Smooth muscle cell (in vitro differentiated cells): ENCODE measurements around the gene PPIL6. TPM values are rescaled to one million over a fixed set of nuclear protein-coding genes. Genes with fewer than 3 reads are reported as not detected.

Experiments
- DNase-seq: peaks from one replicate; lab custom pipeline; 2025; ENCODE audit not compliant: unreplicated experiment; lab: John Stamatoyannopoulos, UW
- H2AFZ ChIP-seq: fragments of 200-600 bp; sonication (generic); 2 replicates; pipeline ENCODE4 v1.6.0; 2016; ENCODE audit warnings: antibody characterized with exemption, low read depth, mild to moderate bottlenecking
- H3F3A ChIP-seq: fragments of 200-600 bp; sonication (generic); 2 replicates; pipeline ENCODE4 v1.6.0; 2017; ENCODE audit warnings: antibody characterized with exemption, low read depth
- H3K27ac ChIP-seq: fragments of 200-600 bp; sonication (generic); 2 replicates; pipeline ENCODE4 v1.5.1; 2016; ENCODE audit warnings: low read depth, mild to moderate bottlenecking
- H3K27me3 ChIP-seq: fragments of 200-600 bp; sonication (generic); 2 replicates; pipeline ENCODE4 v1.6.1; 2016; ENCODE audit warnings: low read depth, mild to moderate bottlenecking
- H3K36me3 ChIP-seq: fragments of 200-600 bp; sonication (generic); 2 replicates; pipeline ENCODE4 v1.5.1; 2016; ENCODE audit warnings: low read depth
- H3K4me1 ChIP-seq: fragments of 200-600 bp; sonication (generic); 2 replicates; pipeline ENCODE4 v1.5.1; 2016; ENCODE audit warnings: low read depth
- H3K4me2 ChIP-seq: fragments of 200-600 bp; sonication (generic); 2 replicates; pipeline ENCODE4 v1.6.0; 2016; ENCODE audit warnings: mild to moderate bottlenecking
- H3K4me3 ChIP-seq: fragments of 200-600 bp; sonication (generic); 2 replicates; pipeline ENCODE4 v1.5.1; 2016; ENCODE audit warnings: mild to moderate bottlenecking
- H3K79me2 ChIP-seq: fragments of 200-600 bp; sonication (generic); 2 replicates; pipeline ENCODE4 v1.6.0; 2016; ENCODE audit warnings: low read depth, mild to moderate bottlenecking
- H3K9ac ChIP-seq: fragments of 200-600 bp; sonication (generic); 2 replicates; pipeline ENCODE4 v1.6.0; 2016; ENCODE audit warnings: low read depth
- H3K9me3 ChIP-seq: fragments of 200-600 bp; sonication (generic); replicated peaks from 2 replicates; pipeline ENCODE4 v1.5.1; 2016; ENCODE audit warnings: low read depth
- H4K20me1 ChIP-seq: fragments of 200-600 bp; sonication (generic); 2 replicates; pipeline ENCODE4 v1.6.0; 2016; ENCODE audit warnings: low read depth
- WGBS: methylation state at CpG from one replicate; pipeline ENCODE4 v1.1.7; 2016; ENCODE audit warnings: low lambda C conversion rate; 5-methylcytosine and 5-hydroxymethylcytosine counted together
- polyA plus RNA-seq: library from polyadenylated mRNA; unstranded; fragments of >200 nt; fragmentation: Nextera tagmentation; extraction: Ambion mirVana; gene quantifications from 2 replicates; pipeline ENCODE4 v1.2.1, GENCODE V29; 2016
- total RNA-seq: library from RNA; depleted of rRNA; stranded (reverse); fragments of >200 nt; gene quantifications from 2 replicates; pipeline ENCODE4 v1.2.3, GENCODE V29; 2014
- TF ChIP-seq, protein P1 (sequence below): fragments of 200-600 bp; sonication (generic); IDR thresholded peaks from 2 replicates; pipeline ENCODE4 v1.5.1; 2017; ENCODE audit warnings: borderline replicate concordance, mild to moderate bottlenecking, antibody characterized with exemption; ENCODE audit not compliant: insufficient read depth, poor library complexity, severe bottlenecking

PPIL6 gene
- total and polyA plus RNA-seq, 2 experiments from 2014 or later: 1.3 to 1.7 TPM

DNA sequence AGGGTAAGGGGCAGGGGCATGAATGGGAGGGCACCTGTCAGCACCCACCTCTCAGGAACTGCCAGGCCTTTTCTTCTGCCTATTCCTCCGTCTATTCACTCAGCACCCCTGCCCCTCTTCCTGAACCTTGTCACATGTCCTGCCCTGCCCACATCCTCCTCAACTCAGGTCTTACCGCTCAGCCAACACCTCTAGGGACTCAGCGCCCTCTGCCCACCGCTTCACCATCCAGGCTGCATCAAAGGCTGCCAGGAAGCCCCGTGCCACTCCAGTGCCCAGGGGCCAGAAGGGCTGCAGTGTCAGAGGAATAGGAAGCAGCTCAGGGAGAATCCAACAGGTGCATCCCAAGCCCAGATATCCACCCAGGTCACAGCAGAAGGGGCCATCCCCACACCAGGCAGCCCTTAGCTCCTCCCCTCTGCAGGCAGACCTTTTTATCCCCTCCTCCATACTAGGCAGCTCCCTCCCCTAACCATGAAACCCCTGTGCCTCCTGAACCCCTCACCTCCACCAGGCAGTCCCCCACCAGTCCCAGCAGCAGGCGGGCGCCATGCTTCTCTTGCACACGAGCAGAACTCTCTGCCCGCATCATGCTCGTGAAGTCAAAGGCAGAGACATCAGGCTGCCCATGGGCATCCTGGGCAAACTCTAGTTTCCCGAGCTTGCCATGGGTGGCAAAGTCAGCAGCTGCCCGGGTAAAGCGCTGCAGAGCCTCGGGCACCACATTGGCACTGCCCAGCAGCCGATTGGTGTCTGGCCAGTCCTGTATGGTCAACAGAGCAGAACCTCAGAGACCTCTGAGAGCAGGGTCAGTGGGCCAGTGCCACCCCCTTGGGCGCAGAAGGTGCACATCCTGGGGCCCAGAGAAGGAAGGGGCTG lies 9.6 kb upstream of the PPIL6 start:
- H4K20me1 ChIP-seq: no peaks in the 10 kb centered on the region
- WGBS: 94% methylated on average over 16 of the region's 16 CpGs
- H3K79me2 ChIP-seq: no peaks in the 10 kb centered on the region
- no peak overlapping the region for H3K4me2 ChIP-seq
- H3K4me3 ChIP-seq: no peak overlapping the region
- H3K27ac ChIP-seq: no peak overlapping the region
- no peaks in the 10 kb centered on the region for H3K36me3 ChIP-seq
- TF ChIP-seq, protein P1, sequence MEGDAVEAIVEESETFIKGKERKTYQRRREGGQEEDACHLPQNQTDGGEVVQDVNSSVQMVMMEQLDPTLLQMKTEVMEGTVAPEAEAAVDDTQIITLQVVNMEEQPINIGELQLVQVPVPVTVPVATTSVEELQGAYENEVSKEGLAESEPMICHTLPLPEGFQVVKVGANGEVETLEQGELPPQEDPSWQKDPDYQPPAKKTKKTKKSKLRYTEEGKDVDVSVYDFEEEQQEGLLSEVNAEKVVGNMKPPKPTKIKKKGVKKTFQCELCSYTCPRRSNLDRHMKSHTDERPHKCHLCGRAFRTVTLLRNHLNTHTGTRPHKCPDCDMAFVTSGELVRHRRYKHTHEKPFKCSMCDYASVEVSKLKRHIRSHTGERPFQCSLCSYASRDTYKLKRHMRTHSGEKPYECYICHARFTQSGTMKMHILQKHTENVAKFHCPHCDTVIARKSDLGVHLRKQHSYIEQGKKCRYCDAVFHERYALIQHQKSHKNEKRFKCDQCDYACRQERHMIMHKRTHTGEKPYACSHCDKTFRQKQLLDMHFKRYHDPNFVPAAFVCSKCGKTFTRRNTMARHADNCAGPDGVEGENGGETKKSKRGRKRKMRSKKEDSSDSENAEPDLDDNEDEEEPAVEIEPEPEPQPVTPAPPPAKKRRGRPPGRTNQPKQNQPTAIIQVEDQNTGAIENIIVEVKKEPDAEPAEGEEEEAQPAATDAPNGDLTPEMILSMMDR: no peak
- H3K9ac ChIP-seq: no peak overlapping the region
- no peaks in the 10 kb centered on the region for H3F3A ChIP-seq
- H2AFZ ChIP-seq: no peak overlapping the region
- H3K4me1 ChIP-seq: no peaks in the 10 kb centered on the region
- H3K27me3 ChIP-seq: no peaks in the 10 kb centered on the region
- DNase-seq: no peak
- no peaks in the 10 kb centered on the region for H3K9me3 ChIP-seq

DNA sequence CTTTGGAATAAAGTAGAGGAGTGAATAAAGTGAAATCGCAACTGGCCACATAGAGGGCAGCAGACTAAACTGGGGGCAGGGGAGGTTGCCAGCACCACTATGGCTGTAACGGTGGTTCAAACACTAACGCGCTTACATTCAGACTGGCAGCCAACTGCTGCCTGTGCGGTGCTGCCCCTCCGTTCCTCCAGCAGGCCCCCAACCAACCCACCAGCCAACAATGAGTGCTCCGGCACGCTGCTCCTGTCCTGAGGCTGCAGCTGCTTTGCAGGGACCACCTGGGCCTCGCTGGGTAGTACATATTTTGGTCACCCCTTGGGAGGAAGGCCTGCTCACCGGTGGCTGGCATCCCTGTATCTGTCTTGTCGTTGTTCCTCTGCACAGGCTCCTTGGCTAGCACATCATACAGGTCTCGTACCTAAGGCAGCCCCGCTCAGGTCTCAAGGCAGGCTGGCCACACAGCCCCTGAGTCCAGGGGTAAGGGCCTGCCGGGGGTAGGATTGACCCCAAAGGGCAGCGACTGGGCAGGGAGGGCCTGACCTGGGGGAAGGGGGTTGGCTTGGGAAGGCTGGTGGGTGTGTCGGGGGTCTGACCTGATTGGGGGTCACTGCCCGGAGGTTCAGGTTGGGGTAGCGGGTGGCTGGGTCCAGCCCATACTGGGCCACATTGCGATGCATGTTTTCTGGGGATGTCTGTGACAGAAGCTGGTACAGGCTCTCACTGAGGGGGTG lies 8.8 kb upstream of the PPIL6 start:
- Histone ChIP-seq H4K20me1 (no peaks in the 10 kb centered on the region), H3K27me3 (no peaks in the 10 kb centered on the region), H3K4me2 (no peak overlapping the region), H3K9me3 (no peaks in the 10 kb centered on the region), H3K79me2 (no peaks in the 10 kb centered on the region), H3K9ac (no peak overlapping the region), H3K4me1 (no peaks in the 10 kb centered on the region), H3K36me3 (no peaks in the 10 kb centered on the region), H2AFZ (no peak overlapping the region), H3K4me3 (no peak overlapping the region), H3K27ac (no peak overlapping the region), H3F3A (no peaks in the 10 kb centered on the region)
- DNase-seq: no peak
- TF ChIP-seq, protein P1: no peak
- 97% methylated on average over 19 of the region's 19 CpGs for WGBS

DNA sequence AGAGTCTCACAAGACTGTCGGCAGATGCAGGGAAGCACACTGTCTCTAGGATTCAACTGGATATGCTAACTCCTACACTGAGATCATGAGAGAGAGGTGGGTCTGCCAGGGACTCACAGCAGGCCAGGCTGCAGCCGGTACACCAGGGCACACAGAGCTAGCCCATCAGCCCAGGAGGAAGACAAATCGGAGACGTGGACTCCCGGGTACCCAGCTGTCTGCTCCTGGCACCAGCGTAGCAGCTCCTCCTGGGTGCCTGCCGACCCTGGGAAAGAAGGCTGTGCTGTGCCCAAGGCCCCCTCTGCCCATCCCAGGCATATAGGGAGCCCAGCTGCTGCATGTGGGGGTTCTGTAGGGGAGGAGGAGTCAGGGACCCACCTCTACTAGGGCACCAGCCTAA lies 8.2 kb upstream of the PPIL6 start:
- no peak for DNase-seq
- Histone ChIP-seq H3K9ac (no peak overlapping the region), H3K27ac (no peak overlapping the region), H3K4me1 (no peaks in the 10 kb centered on the region), H3K79me2 (no peaks in the 10 kb centered on the region), H3K4me3 (no peak overlapping the region), H3F3A (no peaks in the 10 kb centered on the region), H2AFZ (no peak overlapping the region), H4K20me1 (no peaks in the 10 kb centered on the region), H3K36me3 (no peaks in the 10 kb centered on the region), H3K9me3 (no peaks in the 10 kb centered on the region), H3K27me3 (no peaks in the 10 kb centered on the region), H3K4me2 (no peak overlapping the region)
- TF ChIP-seq, protein P1: no peak
- 98% methylated on average over 7 of the region's 7 CpGs for WGBS
